Stimulated activated CD8-positive, alpha-beta memory T cell treated with anti-CD3 and anti-CD28 coated beads, Interleukin-15, amount 100 ng/mL, for 4 hours (primary cell): ENCODE data around the gene LILRB5.
"Not testable (repeated sequence)": the region's sequence is repeated elsewhere in the genome, so short reads cannot be mapped to it uniquely, and the experiment has no call there.

ENCODE experiments used
- DNase-seq, 2 donors: peaks; one replicate each; pipeline ENCODE4 v3.0.0-alpha.2; 2020; ENCODE audit warnings: low read depth in 2 of 2

The LILRB5 gene

DNA sequence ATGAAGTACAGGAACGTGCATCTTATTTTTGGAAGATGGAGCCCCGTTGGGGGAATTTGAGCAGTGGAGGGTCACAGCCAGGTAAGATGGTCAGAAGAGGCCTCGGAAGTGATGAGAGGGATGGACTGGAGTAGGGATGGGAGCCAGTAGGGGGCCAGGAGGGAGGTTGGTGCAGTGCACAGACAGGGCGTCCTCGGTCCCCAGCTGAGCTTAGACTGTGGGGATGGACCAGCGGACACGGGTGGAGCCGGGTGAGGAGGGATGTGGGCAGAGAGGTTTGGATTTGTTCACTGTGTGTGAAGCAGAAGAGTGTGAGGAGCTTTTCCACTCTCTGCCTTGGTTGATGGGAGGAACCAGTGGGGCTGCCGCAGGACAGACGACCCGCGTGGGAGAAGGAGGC, 45.8 kb downstream of the LILRB5 start:
- no peak for DNase-seq

DNA sequence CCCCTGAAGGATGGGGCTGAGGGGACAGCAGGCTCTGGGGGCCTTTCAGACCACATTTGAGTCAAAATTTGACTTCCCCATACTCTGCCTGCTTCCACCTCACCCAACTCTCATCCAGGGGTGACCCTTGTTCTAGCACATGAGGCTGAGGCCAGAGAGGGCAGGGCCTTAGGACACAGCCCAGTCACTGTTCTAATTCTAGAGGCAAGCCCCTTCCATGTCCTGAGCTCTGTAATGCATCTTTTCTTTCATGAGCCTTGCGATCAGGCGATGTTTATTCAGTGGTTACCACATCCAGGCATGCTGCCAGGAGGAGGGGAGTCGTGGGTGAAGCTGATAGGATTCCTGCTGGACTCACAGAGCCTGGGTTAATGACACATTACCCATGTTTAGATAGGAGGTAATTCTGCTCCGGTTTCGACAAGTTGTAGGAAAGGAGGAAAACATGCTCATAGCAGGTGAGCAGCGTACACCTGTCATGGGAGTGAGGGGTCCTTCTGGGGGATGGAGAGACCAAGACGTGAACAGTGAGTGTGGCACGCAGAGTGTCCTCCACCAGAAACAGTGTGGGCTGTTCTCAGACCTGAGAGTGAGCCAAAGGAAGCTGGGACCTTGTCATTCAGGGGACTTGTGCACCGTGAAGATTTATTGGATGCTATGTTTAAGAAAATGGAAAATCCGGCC, 47.1 kb downstream of the LILRB5 start:
- DNase-seq, result no peak

DNA sequence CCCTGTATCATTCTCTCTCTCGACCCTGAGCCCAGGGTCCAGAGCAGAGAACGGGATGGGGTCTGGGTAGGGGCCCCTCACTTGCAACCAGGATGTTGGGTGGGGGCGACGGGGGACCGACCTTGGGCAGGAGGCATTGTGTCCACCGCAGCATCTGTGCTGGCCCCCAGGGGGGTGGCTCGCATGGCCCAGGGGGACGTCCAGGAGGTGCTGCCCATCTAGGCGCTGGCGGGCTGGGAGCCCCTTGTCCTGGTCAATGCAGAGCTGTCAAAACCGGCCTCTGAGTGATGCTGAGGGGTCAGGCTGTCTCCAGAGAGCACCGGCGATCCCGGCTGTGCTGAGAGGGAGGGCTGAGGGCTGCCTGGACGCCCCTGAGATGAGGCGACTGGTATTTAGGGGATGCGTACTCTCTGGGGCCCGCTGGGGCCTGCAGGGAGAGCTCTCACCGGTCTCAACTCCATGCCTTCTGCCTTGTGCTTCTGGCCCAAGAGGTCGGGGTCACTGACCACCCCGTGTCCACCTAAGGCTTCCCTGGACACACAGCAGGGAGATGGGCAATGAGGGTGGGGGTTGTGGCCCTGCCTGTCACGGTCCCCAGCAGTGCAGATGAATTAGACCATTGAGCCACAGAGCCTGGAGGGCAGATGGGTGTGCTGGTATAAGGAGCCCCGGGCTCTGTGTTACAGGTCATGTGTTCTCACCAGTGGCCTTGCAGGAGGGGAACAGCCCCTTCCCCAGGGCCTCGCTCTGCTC, 47.8 kb downstream of the LILRB5 start:
- DNase-seq, result no peak

- no peak for DNase-seq
Observed at GRCh38 chr19:54208784-54209057, 48.4 kb downstream of the LILRB5 start.

- peak in 1 of 2 donors; percentile 17 for DNase-seq
Observed at GRCh38 chr19:54207983-54208783, 48.9 kb downstream of the LILRB5 start.

DNA sequence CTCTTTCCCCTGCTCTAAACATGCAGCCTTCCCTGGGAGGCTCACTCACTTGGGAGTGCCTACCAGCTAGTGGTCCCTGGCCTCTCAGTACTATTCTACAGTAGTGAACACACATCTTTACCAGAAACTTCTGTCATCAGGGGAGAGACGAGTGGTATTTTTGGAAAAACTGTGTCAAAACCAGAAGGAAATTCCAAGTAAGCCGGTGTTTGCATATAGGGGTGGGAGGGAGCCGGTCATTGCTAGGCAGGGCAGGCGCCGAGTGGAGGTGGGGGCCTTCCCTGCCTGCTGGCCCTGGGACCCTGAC, 49.4 kb downstream of the LILRB5 start:
- no peak for DNase-seq

DNA sequence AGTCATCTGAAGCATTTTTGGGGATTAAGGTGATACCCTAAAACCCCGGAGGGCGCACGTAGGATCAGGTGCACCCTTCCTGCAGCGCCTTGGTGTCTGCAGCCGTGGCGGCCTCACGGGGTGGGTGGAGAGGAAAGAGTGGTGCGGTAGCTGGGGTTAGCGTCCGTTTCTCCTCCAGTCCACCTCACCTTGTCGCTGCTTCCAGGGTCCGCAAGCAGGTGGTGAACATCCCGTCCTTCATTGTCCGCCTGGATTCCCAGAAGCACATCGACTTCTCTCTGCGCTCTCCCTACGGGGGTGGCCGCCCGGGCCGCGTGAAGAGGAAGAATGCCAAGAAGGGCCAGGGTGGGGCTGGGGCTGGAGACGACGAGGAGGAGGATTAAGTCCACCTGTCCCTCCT, 49.9 kb downstream of the LILRB5 start:
- DNase-seq, result not testable (repeated sequence)

GRCh38 chr19:54206831-54207177, 50.3 kb downstream of the LILRB5 start:
- no peak for DNase-seq

- no peak for DNase-seq
Observed at GRCh38 chr19:54206030-54206830, 50.8 kb downstream of the LILRB5 start.

GRCh38 chr19:54204767-54205468, 52.2 kb downstream of the LILRB5 start:
- no peak for DNase-seq

GRCh38 chr19:54203151-54203611, 53.9 kb downstream of the LILRB5 start:
- DNase-seq, result no peak

DNA sequence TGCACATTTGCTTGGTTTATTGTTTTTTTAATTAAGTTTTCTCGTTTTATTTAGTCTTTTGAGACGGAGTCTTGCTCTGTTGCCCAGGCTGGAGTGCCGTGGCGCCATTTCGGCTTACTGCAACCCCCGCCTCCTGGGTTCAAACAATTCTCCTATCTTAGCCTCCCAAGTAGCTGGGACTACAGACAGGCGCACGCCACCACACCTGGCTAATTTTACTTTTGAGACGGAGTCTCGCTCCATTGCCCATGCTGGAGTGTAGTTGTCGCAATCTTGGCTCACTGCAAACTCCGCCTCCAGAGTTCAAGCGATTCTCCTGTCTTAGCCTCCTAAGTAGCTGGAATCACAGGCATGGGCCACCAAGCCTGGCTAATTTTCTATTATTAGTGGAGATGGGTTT, 55.1 kb downstream of the LILRB5 start:
- no peak for DNase-seq

GRCh38 chr19:54201172-54201701, 55.8 kb downstream of the LILRB5 start:
- DNase-seq, result no peak
